H1 (cell line): ENCODE results near the gene PI4K2A. TPM values are rescaled to one million over a fixed set of nuclear protein-coding genes. Genes with fewer than 3 reads are reported as not detected.

Source experiments
- CHD2 ChIP-seq: IDR thresholded peaks from 2 replicates; pipeline ENCODE4 v1.6.1; 2012; ENCODE audit warnings: low read length, improper control_type of control experiment
- HDAC6 ChIP-seq: IDR thresholded peaks from one replicate; pipeline ENCODE4 v1.7.1; 2012; ENCODE audit warnings: low read depth, mild to moderate bottlenecking, inconsistent platforms, low read length, moderate library complexity
- MAFK ChIP-seq: IDR thresholded peaks from 2 replicates; pipeline ENCODE4 v1.6.1; 2012; ENCODE audit warnings: low read depth, mild to moderate bottlenecking, improper control_type of control experiment, low read length
- PHF8 ChIP-seq: fragments of 200-600 bp; sonication (generic); conservative IDR thresholded peaks from 2 replicates; pipeline ENCODE4 v1.7.1; 2012; ENCODE audit warnings: low read depth, mild to moderate bottlenecking, inconsistent platforms, low read length, moderate library complexity
- SP2 ChIP-seq: IDR thresholded peaks from 2 replicates; pipeline ENCODE4 v1.6.1; 2012; ENCODE audit warnings: mild to moderate bottlenecking, low read length, inconsistent platforms
- polyA plus RNA-seq, 7 experiments: library from polyadenylated mRNA; depleted of rRNA in 3 of 7; stranded (reverse) in 5 of 7; unstranded in 2 of 7; fragments of >200 nt in 5 of 7; fragments of 200-250 nt in 2 of 7; gene quantifications; 1 replicate in 5 of 7; 2 replicates in 1 of 7; 4 replicates in 1 of 7; pipeline versions ENCODE4 v1.2.1 to v1.2.3, GENCODE V29; 2011 to 2013; ENCODE audit warnings: missing spikeins in 2 of 7, mixed read lengths in 2 of 7
- total RNA-seq: library from RNA; stranded (reverse); fragmentation: NEBNext Ultra II Directional; extraction: Animal tissue kit (Norgen Biotek cat#: 25700); gene quantifications from 2 replicates; pipeline ENCODE4 v1.2.1, GENCODE V29; 2021

PI4K2A gene
- total and polyA plus RNA-seq, 2 of the 8 experiments (the other 6 are each of a cell fraction or from before 2014, with no cell fraction given), result 20.7 to 21.9 TPM

GRCh38 chr10:97713826-97714400, 73.4 kb downstream of the PI4K2A start (continued):
- peak; percentile 67 for TF ChIP-seq PHF8
- no peak for TF ChIP-seq MAFK
- no peak for TF ChIP-seq CHD2
- TF ChIP-seq SP2, result no peak
- no peak for TF ChIP-seq HDAC6
- TF ChIP-seq, all 59 proteins: peak for 14
